Liver (tissue), 3 donors: Measurements from ENCODE around the gene ACO2.

ENCODE experiments used
- EGR1 ChIP-seq, 2 donors: IDR thresholded peaks; 2 replicates each; pipeline ENCODE4 v1.6.1; 2016 to 2018; ENCODE audit warnings: antibody characterized with exemption in 2 of 2, low read depth in 2 of 2
- FOXA1 ChIP-seq: IDR thresholded peaks from 2 replicates; pipeline ENCODE4 v1.6.1; 2016; ENCODE audit warnings: antibody characterized with exemption
- HNF4G ChIP-seq: IDR thresholded peaks from 2 replicates; pipeline ENCODE4 v1.6.1; 2016; ENCODE audit warnings: antibody characterized with exemption
- RAD21 ChIP-seq, 2 donors: IDR thresholded peaks; 2 replicates each; pipeline ENCODE4 v1.6.1; 2016; ENCODE audit warnings: antibody characterized with exemption in 2 of 2, mild to moderate bottlenecking in 2 of 2
- RXRA ChIP-seq, 2 donors: IDR thresholded peaks; 2 replicates each; pipeline ENCODE4 v1.6.1; 2017 to 2018; ENCODE audit warnings: antibody characterized with exemption in 2 of 2, mild to moderate bottlenecking in 1 of 2
- SP1 ChIP-seq: IDR thresholded peaks from 2 replicates; pipeline ENCODE4 v1.6.1; 2018; ENCODE audit warnings: antibody characterized with exemption, mild to moderate bottlenecking
- TAF1 ChIP-seq: conservative IDR thresholded peaks from 2 replicates; pipeline ENCODE4 v1.6.1; 2016; ENCODE audit warnings: antibody characterized with exemption, mild to moderate bottlenecking
- TF ChIP-seq, protein P1 (sequence below): fragments of 150-350 bp; IDR thresholded peaks from 2 replicates; pipeline ENCODE4 v1.5.1; 2017; ENCODE audit warnings: improper control_type of control experiment, low read depth, low read length; ENCODE audit not compliant: missing input control
- donor health status: healthy.
- donor health status: healthy.

DNA sequence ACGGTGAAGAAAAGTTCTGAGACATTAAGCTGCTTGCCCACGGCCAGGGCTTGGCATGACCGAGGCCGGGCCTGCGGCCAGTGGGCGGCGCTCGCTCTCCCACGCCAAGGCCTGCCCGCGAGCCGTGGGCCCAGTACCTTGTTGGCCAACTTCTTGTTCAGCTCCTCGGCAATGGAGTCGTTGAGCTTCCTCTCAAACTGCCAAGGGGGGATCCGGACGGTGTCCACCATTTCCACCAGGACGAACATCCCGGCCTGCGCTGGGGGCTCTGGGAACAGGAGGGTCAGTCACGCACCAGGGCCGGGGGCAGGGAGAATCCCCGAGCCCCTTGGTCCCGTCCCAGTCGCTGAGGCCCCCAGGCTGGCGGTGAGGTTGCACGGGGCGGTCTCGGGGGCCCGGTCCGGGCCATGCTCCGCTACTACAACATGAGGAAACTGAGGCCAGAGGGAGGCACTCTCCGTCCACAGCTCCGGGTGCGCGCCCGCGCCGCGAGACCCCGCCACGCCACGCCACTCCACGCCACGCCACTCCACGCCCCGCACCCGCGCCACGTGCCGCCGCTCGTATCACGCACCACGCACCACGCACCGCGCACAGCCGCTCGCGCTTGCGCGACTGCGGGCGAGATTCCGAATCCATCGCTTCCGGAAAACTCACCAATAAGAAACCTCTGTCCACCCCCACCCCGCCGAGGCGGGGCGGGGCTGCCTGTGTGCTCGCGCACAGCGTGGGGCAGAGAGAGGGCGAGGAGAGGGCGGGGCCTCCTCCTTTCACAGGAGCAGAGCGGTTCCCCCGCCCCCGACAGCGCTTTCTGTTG lies 75.1 kb downstream of the ACO2 start, which contains the start of gene POLR3H:
- TF ChIP-seq EGR1 (IDR thresholded peaks at IDR 0.05; ENCODE audit: low read depth in 2 of 2) (peak; percentile 47 to 83), RAD21 (IDR thresholded peaks at IDR 0.05) (peak; percentile 74 to 76), SP1 (peak; percentile 79), TAF1 (no peak), HNF4G (no peak), RXRA (IDR thresholded peaks at IDR 0.05) (peak in 1 of 2 donors; percentile 14), FOXA1 (no peak)
- TF ChIP-seq, protein P1, sequence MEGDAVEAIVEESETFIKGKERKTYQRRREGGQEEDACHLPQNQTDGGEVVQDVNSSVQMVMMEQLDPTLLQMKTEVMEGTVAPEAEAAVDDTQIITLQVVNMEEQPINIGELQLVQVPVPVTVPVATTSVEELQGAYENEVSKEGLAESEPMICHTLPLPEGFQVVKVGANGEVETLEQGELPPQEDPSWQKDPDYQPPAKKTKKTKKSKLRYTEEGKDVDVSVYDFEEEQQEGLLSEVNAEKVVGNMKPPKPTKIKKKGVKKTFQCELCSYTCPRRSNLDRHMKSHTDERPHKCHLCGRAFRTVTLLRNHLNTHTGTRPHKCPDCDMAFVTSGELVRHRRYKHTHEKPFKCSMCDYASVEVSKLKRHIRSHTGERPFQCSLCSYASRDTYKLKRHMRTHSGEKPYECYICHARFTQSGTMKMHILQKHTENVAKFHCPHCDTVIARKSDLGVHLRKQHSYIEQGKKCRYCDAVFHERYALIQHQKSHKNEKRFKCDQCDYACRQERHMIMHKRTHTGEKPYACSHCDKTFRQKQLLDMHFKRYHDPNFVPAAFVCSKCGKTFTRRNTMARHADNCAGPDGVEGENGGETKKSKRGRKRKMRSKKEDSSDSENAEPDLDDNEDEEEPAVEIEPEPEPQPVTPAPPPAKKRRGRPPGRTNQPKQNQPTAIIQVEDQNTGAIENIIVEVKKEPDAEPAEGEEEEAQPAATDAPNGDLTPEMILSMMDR, result peak; percentile 58
